GM21619 (cell line): Measurements from ENCODE around the gene NCAPG2.

ENCODE experiments used
- ATAC-seq: cut with Tn5 transposase; IDR thresholded peaks from one replicate; pipeline ENCODE4 v1.9.1; 2021; ENCODE audit not compliant: unreplicated experiment

NCAPG2 gene

DNA sequence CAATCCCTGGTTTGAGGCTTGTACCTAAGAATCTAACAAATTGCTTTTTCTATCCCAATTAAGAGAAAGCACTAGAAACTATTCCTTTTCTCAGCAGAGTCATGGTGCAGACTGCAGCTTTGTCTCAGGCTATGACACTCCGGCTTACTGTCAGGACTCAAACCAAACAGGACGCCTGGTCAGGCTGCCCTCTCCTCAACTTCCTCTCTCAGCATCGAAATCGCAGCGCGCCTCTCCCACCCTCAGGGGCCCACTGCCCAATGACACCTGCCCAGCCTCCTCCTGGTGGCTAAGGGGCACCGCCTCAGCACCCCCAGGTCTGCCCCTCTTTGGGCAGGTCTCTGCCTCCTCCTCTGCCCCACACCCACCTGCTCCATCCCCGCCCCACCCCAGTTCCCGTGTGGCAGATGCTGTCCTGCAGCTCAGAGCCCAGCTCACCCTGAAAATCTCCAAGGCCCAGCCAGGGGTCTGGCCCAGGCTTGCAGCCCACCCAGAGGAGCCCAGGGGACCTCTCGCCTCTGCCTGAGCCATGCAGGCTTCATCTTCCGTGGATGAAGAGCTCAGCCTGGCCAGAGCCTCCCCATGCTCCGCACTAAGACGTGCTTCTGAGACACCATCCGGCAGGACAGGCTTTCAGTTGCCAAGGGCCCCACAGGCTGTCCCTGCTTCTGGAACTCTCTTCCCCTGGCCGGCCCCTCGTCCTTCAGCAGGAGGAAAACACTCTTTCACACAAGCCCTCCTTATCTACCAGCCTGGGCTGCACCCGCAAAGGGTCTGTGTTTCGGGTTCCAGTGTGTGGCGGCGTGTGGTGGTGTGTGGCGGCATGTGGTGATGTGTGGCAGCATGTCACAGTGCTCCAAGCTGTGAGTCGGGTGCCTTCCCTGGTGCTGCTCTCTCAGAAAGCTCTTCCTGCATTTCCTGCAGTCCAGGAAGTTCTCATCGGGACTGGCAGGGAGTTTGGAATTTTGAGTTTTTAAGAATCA, 100.5 kb downstream of the NCAPG2 start:
- ATAC-seq: peak; percentile 19

DNA sequence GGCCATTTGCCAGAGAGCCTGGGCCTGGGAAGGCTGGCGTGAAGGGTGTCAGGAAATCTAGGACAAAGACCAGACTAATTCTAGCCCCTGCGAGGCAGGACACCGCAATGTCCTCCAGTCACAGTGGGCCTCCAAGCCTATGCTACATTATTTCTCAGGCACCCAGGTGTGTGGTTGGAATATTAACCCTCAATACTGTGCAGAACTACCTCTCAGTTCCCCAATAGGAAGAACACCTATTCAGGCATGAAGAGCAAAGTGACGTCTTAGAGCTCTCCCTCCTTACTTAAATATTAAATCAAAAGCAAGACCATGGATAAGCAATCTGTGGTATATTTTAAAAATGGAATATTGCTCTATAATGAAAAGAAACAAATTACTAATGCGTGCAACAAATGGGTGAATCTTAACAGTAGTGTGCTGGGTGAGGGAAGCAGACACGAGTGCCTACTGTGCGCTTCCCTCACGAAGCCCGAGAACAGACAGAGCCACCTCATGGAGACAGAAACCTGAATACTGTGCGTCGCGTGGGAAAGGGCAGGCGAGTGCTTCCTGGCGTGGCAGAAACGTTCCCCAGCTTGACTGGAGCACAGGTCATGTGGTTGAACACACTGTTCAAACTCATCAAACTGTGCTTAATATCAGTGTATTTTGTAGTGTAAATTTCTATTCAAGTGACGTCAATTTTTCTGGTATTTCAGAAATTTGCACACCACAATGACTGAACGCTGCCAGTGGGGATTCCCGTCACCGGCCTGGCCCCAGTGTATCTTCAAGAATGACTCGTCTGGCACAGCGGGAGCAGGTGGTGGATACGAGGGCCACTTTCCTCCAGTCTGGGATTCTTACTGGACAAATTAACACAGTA, 101.5 kb downstream of the NCAPG2 start:
- ATAC-seq: peak; percentile 55

DNA sequence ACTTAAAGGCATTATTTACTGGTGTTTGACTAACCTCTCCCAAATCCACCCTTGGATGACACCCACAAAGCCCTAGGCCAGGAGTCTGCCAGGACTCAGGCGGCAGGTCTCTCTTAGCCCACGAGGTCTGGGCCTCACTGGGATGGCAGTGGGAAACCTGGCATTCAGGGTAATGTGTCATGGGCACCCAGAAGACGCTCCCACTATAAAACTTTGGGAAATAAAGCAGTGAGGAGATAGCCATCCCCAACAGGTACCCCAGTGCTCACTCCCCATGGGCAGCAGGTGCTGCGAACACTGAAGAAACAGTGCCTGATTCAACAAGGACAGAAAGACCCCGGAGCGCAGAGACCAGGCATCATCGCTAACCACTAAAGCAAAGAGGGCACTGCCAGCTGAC, 102.6 kb downstream of the NCAPG2 start:
- ATAC-seq: no peak

DNA sequence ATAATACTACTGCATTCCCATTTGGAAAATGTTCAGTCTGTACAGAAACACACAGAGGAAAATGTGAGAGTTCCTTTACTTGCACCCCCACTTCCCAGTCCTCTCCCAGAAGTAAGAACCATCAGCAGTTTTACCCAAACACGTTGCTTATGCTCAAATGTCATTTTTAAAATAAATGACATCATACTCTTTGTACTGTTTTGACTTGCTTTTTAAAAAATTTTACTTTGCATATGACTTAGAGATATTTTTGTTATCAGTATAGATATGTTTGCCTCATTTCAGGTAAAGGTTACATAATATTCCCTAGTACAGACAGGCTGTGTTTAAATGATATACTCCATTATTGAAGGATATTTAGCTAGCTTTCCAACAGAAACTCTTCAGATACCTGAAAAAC, 103.5 kb downstream of the NCAPG2 start:
- no peak for ATAC-seq

DNA sequence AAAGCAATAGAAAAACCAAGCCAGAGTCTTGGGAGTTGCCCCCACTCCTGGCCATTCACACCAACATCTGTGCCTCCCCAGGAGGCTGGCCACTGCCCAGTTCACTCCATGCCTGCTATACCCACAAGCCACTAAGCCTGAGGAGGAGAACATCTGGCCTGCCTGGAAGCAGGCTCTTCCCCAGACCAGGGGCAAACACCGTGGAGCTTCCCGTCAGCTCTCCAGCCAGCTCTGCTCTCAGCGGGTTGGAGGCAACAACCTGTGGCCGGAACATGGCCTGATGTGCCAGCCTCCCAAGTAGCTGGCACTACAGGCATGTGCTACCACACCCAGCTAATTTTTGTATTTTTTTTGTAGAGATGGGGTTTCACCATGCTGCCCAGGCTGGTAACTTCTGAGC, 107.9 kb downstream of the NCAPG2 start:
- no peak for ATAC-seq

DNA sequence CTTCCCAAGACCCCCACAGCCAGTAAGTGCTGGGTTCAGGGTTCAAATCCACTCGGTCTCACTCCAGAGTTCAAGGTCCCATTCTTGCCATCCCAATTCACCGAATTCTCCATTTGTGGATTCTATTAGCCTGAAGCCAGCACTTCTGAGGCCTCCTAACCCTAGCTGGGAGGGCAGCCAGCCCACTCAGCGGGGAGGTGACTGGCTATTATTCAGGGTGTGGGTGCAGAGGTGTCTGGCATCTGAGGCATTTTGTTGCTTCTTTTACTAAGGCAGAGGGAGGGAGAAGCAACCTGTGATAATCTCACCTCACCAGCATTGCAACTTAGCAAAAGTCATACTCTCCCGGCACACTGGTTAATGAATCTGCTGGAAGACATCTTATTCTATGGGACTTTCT, 108.3 kb downstream of the NCAPG2 start:
- no peak for ATAC-seq

DNA sequence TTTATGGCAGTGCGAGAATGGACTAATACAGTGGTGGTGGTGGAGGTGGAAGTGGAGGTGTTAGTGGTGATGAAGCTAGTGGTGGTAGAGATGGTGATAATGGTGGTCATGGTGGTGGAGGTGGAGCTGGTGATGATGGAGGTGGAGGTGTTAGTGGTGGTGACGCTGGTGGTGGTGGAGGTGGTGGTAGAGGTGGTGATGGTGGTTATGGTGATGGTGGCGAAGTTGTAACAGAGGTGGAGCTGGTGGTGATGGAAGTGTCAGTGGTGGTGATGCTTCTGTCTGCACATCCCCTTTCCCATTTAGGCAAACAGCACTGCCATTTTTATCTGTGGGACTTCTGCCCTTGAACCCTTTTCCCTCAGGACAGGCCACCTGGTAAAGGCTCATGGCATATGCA, 109.5 kb downstream of the NCAPG2 start:
- no peak for ATAC-seq

DNA sequence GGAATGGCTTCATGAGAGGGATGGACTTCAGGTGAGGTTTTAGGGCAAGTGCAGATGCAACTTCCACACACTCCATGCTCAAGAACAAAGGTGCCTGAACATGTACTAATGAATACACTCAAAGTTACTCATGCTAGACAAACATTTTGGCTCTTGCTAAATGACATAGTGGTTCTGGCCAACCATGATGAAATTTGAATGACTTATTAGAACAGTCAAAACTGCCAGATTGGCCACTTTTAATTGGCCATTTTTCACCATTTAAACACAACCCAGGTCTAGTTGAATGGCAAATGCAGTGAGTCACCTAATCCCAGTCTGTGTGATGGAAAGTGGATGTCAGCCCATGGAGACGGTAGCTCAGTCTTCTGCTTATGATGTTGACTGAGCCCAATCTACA, 112.1 kb downstream of the NCAPG2 start:
- ATAC-seq: no peak

DNA sequence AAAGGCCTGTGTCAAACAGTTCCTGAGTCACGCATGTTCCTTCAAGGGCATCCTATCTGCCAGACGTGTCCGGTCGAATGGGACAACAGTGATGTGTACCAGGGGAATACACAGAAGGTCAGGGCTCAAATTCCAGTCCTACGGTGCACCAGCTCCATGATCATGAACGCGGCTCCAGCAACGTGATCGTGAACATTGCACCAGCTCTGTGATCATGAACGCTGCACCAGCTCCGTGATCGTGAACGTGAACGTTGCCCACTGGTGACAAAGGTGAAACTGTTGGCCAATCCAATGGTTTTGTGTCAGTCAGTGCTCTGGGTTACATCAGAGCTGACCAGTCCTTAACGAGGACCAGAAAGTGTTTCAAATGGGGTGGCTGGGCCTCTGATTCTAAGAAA, 112.7 kb downstream of the NCAPG2 start:
- no peak for ATAC-seq

DNA sequence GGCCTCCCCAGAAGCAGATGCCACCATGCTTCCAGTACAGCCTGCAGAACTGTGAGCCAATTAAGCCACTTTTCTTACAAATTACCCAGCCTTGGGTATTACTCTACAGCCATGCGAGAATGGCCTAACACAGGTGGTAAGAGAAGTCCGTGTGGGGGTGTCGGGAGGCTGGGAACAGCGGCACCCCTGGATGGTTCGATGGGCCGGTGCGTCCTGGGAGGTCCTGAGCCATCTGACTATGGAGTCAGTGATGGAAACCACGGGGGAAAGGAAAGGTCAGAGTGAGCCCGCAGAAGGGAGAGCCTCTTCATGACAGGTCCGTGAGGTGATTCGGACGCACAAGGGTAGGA, 114.4 kb downstream of the NCAPG2 start:
- ATAC-seq: no peak

DNA sequence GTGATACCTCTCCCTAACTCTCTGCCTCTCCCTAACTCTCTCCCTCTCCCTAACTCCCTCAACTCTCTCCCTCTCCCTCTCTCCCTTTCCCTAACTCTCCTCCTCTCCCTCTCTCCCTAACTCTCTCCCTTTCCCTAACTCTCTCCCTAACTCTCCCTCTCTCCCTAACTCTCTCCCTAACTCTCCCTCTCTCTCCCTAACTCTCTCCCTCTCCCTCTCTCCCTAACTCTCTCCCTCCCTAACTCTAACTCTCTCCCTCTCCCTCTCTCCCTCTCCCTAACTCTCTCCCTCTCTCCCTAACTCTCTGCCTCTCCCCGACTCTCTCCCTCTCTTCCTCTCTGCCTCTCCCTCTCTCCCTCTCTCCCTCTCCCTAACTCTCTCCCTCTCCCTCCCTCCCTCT, 115.0 kb downstream of the NCAPG2 start:
- ATAC-seq: no peak

DNA sequence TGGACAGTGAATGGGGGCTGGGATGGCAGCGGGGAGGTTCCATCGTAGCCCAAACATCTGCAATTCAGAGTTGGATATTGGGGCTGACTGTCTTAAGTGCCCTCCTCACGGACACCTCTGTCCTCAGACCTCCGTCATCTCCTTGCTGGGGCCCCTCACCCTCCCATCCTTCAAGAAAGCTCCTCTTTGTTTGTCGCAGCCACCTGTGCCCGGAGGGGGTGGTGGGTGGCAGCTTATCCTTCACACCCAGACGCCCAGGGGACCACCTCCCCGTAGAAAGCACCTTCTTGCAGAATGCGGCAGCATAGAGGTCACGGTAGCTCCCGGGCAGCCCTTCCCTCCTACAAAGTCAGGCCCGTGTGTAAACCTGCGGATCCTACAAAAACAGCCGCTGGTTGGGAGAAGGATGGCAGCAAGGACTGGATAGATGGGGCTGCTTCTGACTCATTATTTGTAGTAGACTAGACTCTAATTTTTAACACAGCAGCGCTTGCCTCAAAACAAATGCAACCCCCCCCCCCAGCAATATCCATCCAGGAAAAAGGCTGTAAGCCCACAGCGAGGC, 115.6 kb downstream of the NCAPG2 start:
- no peak for ATAC-seq

DNA sequence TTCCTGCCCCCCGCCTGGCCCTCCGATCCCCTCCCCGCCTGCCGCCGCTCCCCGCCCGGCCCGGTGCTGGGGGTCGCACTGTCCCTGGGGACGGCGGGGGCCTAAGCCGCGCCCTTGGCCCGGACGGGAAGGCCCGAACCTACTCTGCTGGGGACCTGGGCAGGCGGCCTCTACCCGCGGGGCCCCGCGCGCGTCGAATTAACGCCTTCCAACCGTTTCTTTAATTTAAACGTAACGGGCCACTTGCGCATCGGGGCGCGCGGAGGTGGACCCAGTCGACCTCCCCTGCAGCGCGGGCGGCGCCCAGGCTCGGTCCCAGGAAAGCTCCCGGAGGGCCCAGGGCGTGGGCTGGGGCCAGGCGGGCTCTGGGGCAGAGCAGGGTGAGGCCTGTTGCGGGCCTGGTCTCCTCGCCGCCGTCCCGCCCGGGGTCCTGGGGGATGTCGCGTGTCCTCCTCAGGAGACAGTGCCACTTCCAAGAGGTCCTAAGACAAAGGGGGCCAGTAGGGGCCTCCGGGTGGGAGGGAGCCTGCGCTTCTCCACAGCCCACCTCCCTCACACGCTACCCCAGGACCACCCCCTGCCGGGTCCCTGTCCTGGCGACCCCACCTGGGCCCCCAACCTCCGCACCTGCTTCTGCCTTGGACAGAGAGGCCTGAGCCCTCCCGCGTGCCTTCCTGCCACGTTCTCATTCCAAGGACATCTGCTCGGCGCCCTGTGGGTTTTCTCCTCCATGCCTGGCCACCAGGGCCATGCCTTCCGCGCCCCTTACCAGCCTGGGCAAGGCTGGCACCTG, 116.3 kb downstream of the NCAPG2 start:
- ATAC-seq: no peak

DNA sequence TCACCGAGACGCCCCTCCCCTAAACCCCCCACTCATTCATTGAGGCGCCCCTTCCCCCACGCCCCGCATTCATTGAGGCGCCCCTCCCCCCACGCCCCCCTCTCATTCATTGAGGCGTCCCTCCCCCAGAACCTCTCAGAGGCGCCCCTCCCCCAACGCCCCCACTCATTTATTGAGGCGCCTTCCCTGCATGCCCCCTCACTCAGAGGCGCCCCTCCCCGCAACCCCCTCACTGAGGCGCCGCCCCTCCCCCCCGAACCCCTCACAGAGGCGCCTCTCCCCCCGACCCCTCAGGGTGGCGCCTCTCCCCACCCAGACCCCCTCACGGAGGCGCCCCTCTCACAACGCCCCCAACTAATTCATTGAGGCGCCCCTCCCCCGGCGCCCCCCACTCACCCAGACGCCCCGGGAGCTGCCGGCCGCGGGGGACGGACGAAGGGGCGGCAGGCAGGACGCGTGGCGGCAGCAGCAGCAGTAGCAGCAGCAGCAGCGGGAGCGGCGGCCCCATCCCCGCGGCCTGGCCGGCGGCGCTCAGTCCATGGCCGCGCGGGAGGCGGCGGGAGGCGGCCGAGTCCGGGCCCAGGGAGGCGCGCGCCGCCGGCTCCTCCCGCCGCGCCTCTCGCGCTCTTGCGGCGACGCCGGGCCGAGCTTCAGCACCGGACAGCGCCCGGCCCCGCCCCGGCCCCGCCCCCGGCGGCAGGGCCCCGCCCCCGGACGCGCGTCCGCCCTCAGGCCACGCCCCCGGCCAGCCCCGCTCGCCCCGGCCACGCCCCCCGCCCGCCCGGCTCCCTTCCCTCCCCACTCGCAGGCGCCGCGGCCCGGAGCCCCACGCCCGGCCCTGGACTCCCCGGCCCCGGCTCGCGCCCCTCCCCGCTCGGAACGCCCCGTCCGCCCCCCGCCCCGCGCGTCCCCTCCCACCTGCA, 117.2 kb downstream of the NCAPG2 start, which contains the start of gene PTPRN2:
PTPRN2 (minus strand) TSS at position 662 of the 923 bp plus-strand sequence.
- ATAC-seq: peak; percentile 66

DNA sequence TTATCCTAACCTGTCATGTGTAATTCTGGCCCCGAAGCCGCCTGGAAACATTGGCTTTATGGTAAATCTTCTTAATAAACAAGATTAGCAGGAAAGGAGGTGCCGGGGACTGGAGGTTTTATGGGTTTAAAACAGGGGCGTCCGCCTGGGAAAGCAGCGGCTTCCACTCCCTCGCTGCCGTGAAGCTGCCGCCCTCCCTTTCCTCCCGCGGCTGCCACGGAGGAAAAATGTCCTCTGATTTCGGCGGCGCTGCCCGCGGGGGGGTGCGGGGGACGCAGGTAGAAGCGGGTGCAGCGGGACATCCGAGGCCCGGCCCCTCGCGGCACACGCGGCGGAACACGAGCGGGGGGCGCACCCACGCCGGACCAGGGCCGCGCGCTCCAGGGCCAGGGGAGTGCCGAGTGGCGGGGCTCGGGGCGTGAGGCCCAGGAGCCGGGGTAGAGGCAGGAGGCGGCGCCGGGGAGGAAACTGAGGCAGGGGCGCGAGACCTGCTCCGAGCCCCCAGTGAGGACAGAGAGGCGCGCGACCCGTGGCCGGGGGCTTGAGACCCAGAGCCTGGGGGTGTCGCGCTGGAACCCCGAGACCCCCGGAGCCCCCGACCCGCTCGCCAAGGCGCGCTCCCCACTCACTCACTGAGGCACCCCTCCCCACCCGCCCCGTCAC, 118.0 kb downstream of the NCAPG2 start:
- no peak for ATAC-seq

DNA sequence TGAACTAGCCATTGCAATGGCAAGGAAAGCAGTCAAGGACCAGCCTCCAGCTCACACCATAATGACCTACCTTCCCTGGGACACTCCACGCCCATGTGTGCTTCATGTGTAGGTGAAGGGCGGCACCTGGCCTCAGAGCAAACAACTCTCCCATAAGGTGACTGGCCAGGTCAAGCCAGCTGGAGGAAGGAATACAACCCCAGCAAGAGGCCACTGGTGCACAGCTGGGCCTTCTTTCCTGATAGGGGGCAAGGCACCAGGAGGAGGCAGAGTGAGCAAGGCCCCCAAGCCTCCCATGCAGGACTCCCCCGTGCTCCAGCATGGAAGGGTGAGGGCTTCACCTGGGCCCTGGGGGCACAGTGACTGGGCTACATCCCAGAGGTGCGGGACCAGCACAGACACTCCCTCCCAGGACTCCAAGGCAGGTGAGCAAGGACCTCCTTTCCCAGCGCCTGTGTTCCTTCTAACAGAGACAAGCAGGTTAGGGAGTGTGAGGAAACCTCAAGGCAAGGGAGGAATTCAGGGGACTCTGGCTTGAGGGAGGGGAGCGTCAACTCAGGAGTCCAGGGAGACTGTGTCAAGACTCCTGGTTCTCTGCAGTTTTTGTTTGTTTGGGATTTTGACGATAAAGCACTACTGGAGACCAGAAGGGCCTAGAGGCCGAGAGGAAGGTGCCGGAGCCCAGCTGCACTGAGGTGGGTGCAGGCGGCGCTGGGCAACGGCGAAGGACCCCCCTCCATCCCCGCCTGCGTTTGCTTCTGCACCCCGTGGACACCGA, 118.7 kb downstream of the NCAPG2 start:
- no peak for ATAC-seq

DNA sequence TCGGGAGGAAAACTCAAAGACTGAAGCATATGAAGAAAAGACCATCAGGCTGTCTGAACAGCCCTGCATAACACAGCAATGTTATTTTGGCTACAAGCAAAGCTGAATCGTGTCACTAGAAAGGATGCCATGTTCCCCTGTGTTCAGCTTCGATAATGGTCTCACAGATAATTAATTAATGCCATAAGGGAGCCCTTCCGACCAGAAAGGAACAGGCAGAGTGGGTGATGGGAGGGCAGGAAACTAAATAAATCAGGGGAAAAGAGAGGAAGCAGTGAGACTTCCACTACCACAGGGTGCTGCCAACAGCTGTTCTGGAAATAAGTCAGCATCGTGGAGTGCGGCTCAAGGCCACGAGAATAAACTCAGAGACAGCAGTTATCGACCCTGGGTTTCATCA, 120.2 kb downstream of the NCAPG2 start:
- no peak for ATAC-seq

DNA sequence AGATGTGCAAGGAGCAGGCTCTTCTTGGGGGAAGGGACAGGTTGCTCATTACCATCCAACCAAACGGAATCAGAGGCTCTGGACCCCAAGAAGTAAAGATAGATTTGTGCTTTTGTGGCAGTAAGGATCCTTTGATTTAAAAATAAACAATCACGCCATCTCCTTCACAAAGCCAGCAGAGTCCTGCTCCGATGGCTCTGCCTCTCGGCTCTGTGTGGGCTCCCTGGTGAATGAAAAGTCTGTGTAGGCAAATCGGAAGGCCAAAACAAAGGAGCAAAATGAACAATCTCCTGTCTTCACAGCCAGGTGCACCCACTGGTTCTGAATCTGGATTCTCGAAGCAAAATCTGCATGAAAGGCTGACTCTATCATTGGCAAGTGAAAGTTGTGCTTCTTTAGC, 120.8 kb downstream of the NCAPG2 start:
- ATAC-seq: no peak
